HepG2 (cell line): Measurements from ENCODE around the gene ZNF10. TPM values are rescaled to one million over a fixed set of nuclear protein-coding genes. Genes with fewer than 3 reads are reported as not detected.
A peak's percentile ranks its signal among the peaks of the same experiment; 100 is the strongest.

Experiments used
- ARHGAP35 ChIP-seq: sonication (generic); formaldehyde crosslinking; IDR thresholded peaks from 2 replicates; pipeline ENCODE4 v1.9.0; 2022; ENCODE audit warnings: mild to moderate bottlenecking, inconsistent platforms, moderate library complexity, missing genetic modification reagents, borderline replicate concordance
- BATF2 ChIP-seq: sonication (generic); formaldehyde crosslinking; IDR thresholded peaks from 2 replicates; pipeline ENCODE4 v1.8.0; 2022; ENCODE audit warnings: mild to moderate bottlenecking, missing genetic modification reagents, moderate library complexity
- CEBPG ChIP-seq: IDR thresholded peaks from 2 replicates; pipeline ENCODE4 v1.6.1; 2016
- DBP ChIP-seq: sonication (generic); formaldehyde crosslinking; IDR thresholded peaks from 2 replicates; pipeline ENCODE4 v1.4.0; 2020; ENCODE audit warnings: missing genetic modification reagents; ENCODE audit errors: not compliant biosample characterization
- MTA1 ChIP-seq: sonication (generic); formaldehyde crosslinking; IDR thresholded peaks from 2 replicates; pipeline ENCODE4 v1.4.0; 2020; ENCODE audit warnings: missing genetic modification reagents, mild to moderate bottlenecking, borderline replicate concordance
- NFE2 ChIP-seq: sonication (generic); formaldehyde crosslinking; IDR thresholded peaks from 2 replicates; pipeline ENCODE4 v1.4.0; 2020; ENCODE audit warnings: missing genetic modification reagents
- PRDM15 ChIP-seq: sonication (generic); formaldehyde crosslinking; IDR thresholded peaks from 2 replicates; pipeline ENCODE4 v1.4.0; 2020; ENCODE audit warnings: missing genetic modification reagents
- RFX3 ChIP-seq: IDR thresholded peaks from 2 replicates; pipeline ENCODE4 v1.6.1; 2016; ENCODE audit warnings: missing biosample characterization, missing genetic modification reagents
- SNAPC2 ChIP-seq: sonication (generic); formaldehyde crosslinking; IDR thresholded peaks from 2 replicates; pipeline ENCODE4 v1.8.1; 2022; ENCODE audit warnings: mild to moderate bottlenecking, missing genetic modification reagents
- SOX13 ChIP-seq, 3 experiments: fragments of 450-650 bp in 1 of 3; sonication (generic) in 1 of 3; formaldehyde crosslinking in 1 of 3; IDR thresholded peaks in 2 of 3; conservative IDR thresholded peaks in 1 of 3; 2 replicates each; pipeline versions ENCODE4 v1.5.0 to v1.6.1; 2016 to 2020; ENCODE audit warnings: antibody characterized with exemption in 1 of 3, mild to moderate bottlenecking in 1 of 3, missing compliant biosample characterization in 1 of 3, missing genetic modification reagents in 1 of 3, moderate library complexity in 1 of 3
- SP5 ChIP-seq: IDR thresholded peaks from 2 replicates; pipeline ENCODE4 v1.6.1; 2016; ENCODE audit warnings: low read depth, borderline replicate concordance
- SRSF1 ChIP-seq: fragments of 200-400 bp; formaldehyde crosslinking; optimal IDR thresholded peaks from 2 replicates; pipeline ENCODE3; 2017; ENCODE audit warnings: mild to moderate bottlenecking, low read depth, low read length, moderate library complexity
- SRSF4 ChIP-seq: fragments of 200-400 bp; formaldehyde crosslinking; IDR thresholded peaks from one replicate; pipeline ENCODE4 v1.6.1; 2018; ENCODE audit warnings: mild to moderate bottlenecking, low read depth, low read length, moderate library complexity; ENCODE audit not compliant: poor library complexity, severe bottlenecking
- ZNF24 ChIP-seq: fragments of 450-650 bp; IDR thresholded peaks from 2 replicates; pipeline ENCODE4 v1.6.1; 2017; ENCODE audit warnings: antibody characterized with exemption, mild to moderate bottlenecking
- ZNF264 ChIP-seq: sonication (generic); formaldehyde crosslinking; IDR thresholded peaks from 2 replicates; pipeline ENCODE4 v1.4.0; 2020; ENCODE audit warnings: missing genetic modification reagents
- ZNF326 ChIP-seq: sonication (generic); formaldehyde crosslinking; IDR thresholded peaks from 2 replicates; pipeline ENCODE4 v1.4.0; 2020; ENCODE audit warnings: missing genetic modification reagents, borderline replicate concordance
- ZNF331 ChIP-seq: sonication (generic); formaldehyde crosslinking; IDR thresholded peaks from 2 replicates; pipeline ENCODE4 v1.4.0; 2020; ENCODE audit warnings: missing genetic modification reagents
- ZNF33A ChIP-seq: sonication (generic); formaldehyde crosslinking; IDR thresholded peaks from 2 replicates; pipeline ENCODE4 v1.5.1; 2020; ENCODE audit warnings: missing genetic modification reagents, mild to moderate bottlenecking, moderate library complexity, borderline replicate concordance
- ZNF549 ChIP-seq: sonication (generic); formaldehyde crosslinking; IDR thresholded peaks from 2 replicates; pipeline ENCODE4 v1.5.0; 2020; ENCODE audit warnings: missing genetic modification reagents
- ZNF558 ChIP-seq: sonication (generic); formaldehyde crosslinking; IDR thresholded peaks from 2 replicates; pipeline ENCODE4 v1.9.0; 2022; ENCODE audit warnings: mild to moderate bottlenecking, missing genetic modification reagents, borderline replicate concordance
- ZNF562 ChIP-seq: sonication (generic); formaldehyde crosslinking; IDR thresholded peaks from 2 replicates; pipeline ENCODE4 v1.8.0; 2022; ENCODE audit warnings: missing genetic modification reagents, borderline replicate concordance
- ZNF724P ChIP-seq: sonication (generic); formaldehyde crosslinking; IDR thresholded peaks from 2 replicates; pipeline ENCODE4 v1.8.0; 2022; ENCODE audit warnings: missing genetic modification reagents, borderline replicate concordance
- ZNF746 ChIP-seq: sonication (generic); formaldehyde crosslinking; IDR thresholded peaks from 2 replicates; pipeline ENCODE4 v1.8.0; 2022; ENCODE audit warnings: mild to moderate bottlenecking, missing genetic modification reagents
- ZNF781 ChIP-seq: sonication (generic); formaldehyde crosslinking; IDR thresholded peaks from 2 replicates; pipeline ENCODE4 v1.5.1; 2020; ENCODE audit warnings: borderline replicate concordance, mild to moderate bottlenecking, missing genetic modification reagents; ENCODE audit errors: not compliant biosample characterization
- polyA plus RNA-seq, 8 experiments: library from polyadenylated mRNA; depleted of rRNA in 3 of 8; stranded (reverse) in 7 of 8; unstranded in 1 of 8; fragments of >200 nt; fragmentation: Illumina TruSeq in 4 of 8; extraction: Trizol in 4 of 8; gene quantifications; 2 replicates each; pipeline versions ENCODE4 v1.2.1 to v1.2.3, GENCODE V29; 2011 to 2016; ENCODE audit warnings: low read depth in 4 of 8, missing spikeins in 1 of 8, mixed read lengths in 1 of 8; ENCODE audit not compliant: insufficient read depth in 1 of 8
- total RNA-seq, 5 experiments: library from RNA; depleted of rRNA; stranded (reverse); fragments of >200 nt; fragmentation: Illumina TruSeq; extraction: Trizol; gene quantifications; 2 replicates each; pipeline ENCODE4 v1.2.3, GENCODE V29; 2016; ENCODE audit warnings: low read depth in 1 of 5

ZNF10 gene
- total and polyA plus RNA-seq, 2 of the 13 experiments (the other 11 are each of a cell fraction or from before 2014, with no cell fraction given), result 2.9 to 6.5 TPM

GRCh38 chr12:133130038-133130807 lies at the start of gene ZNF10, which contains the start of gene ZNF891 (continued):
- peak; percentile 69; the same call in 1 of the 2 replicates for TF ChIP-seq ZNF724P (CRISPR knock-in tag)
- TF ChIP-seq ARHGAP35 (CRISPR knock-in tag), result peak; percentile 70
- peak; percentile 85; the same call in 1 of the 2 replicates for TF ChIP-seq ZNF558 (CRISPR knock-in tag)
- TF ChIP-seq MTA1 (CRISPR knock-in tag), result peak; percentile 74
- TF ChIP-seq ZNF746 (CRISPR knock-in tag), result no peak
- no peak for TF ChIP-seq RFX3 (CRISPR knock-in tag)
- TF ChIP-seq NFE2 (CRISPR knock-in tag), result no peak
- peak; percentile 68; the same call in 1 of the 2 replicates for TF ChIP-seq ZNF549 (CRISPR knock-in tag)
- no peak; the same call in none of the 2 replicates for TF ChIP-seq PRDM15 (CRISPR knock-in tag)
- TF ChIP-seq ZNF326 (CRISPR knock-in tag), result 0 out of 2 replicates have a peak, but pooled peaks have one; percentile 41
- TF ChIP-seq SRSF4, result no peak
- no peak for TF ChIP-seq SNAPC2
- no peak for TF ChIP-seq DBP (CRISPR knock-in tag)
- TF ChIP-seq SOX13 (IDR thresholded peaks at IDR 0.05), result no peak
- TF ChIP-seq SOX13 (CRISPR knock-in tag; conservative IDR thresholded peaks at IDR 0.05 in 1 of 2, IDR thresholded peaks at IDR 0.05 in 1 of 2), result no peak
- no peak for TF ChIP-seq ZNF24
- TF ChIP-seq BATF2 (CRISPR knock-in tag), result no peak; the same call in 1 of the 2 replicates
- peak; percentile 59 for TF ChIP-seq ZNF781 (CRISPR knock-in tag)
- peak; percentile 66 for TF ChIP-seq SRSF1
- TF ChIP-seq ZNF562 (CRISPR knock-in tag), result 0 out of 2 replicates have a peak, but pooled peaks have one; percentile 49
- TF ChIP-seq ZNF264 (CRISPR knock-in tag), result peak; percentile 54; the same call in 1 of the 2 replicates
- 0 out of 2 replicates have a peak, but pooled peaks have one; percentile 11 for TF ChIP-seq ZNF331 (CRISPR knock-in tag)
- TF ChIP-seq SP5 (CRISPR knock-in tag), result peak; percentile 59; the same call in 1 of the 2 replicates
- TF ChIP-seq CEBPG, result no peak
- no peak for TF ChIP-seq ZNF33A (CRISPR knock-in tag)
